ENCODE results near the gene MYO3A.

The MYO3A gene

DNA sequence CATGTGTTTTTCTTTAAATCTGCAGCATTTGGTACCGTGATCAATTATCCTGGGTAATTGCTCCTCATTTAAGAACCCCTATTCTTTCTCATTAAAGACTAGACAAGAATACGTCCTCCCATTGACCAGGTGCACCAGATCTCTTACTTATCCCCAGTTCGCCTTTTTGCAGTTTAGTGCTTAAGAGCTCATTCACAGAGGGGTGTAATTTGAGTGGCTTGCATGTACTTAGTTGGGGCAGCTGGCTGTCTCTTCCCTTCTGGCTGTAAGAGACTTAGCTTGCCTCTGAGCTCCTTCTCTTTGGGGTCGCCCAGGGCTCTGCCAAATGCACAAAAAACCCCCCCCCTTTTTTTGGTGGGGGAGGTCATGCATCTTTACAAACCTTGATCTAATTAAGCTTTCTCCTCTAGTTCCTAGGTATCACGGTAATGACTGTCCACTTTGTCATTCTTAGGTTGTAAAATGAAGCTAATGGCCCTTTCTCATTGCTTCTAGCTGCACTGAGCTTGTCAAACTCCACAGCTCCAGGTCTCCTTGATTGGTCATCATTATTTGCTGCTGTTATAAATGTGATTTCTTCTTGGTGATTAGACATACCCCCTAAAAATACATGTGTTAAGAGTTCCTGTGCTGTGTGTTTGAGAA is 308.8 kb downstream of the MYO3A start:
- no peaks in the 10 kb centered on the region for H3F3A ChIP-seq (ENCODE audit: insufficient read depth, low read length)
- no peaks in the 10 kb centered on the region for H4K20me1 ChIP-seq (ENCODE audit: insufficient read depth, low read length)
- no peak overlapping the region for H3K27ac ChIP-seq (ENCODE audit: low read length)
- H3K4me3 ChIP-seq (ENCODE audit: low read length), result no peak overlapping the region
- H3K27me3 ChIP-seq (replicated peaks; ENCODE audit: insufficient read depth, low read length), result no peaks in the 10 kb centered on the region
- H3K4me2 ChIP-seq (ENCODE audit: low read depth, low read length), result no peak overlapping the region
- H3K9me2 ChIP-seq (replicated peaks; ENCODE audit: insufficient read depth, low read length), result no peaks in the 10 kb centered on the region
- no peak for TF ChIP-seq EZH2phosphoT487 (IDR thresholded peaks at IDR 0.05; ENCODE audit: low read length)
- TF ChIP-seq CTCF (IDR thresholded peaks at IDR 0.05; ENCODE audit: low read length), result no peak
- TF ChIP-seq EZH2 (optimal IDR thresholded peaks at IDR 0.05; ENCODE audit: low read depth, low read length), result no peak
- no peak overlapping the region for H2AFZ ChIP-seq (ENCODE audit: low read length)
- H3K79me2 ChIP-seq (ENCODE audit: low read length), result no peaks in the 10 kb centered on the region
- no peaks in the 10 kb centered on the region for H3K4me1 ChIP-seq (ENCODE audit: low read length)
- H3K9me3 ChIP-seq (replicated peaks; ENCODE audit: insufficient read depth, low read length), result no peaks in the 10 kb centered on the region
- DNase-seq, result no peak
- no peak overlapping the region for H3K9ac ChIP-seq (ENCODE audit: low read length)
- H3K36me3 ChIP-seq (replicated peaks; ENCODE audit: insufficient read depth, low read length), result no peaks in the 10 kb centered on the region

DNA sequence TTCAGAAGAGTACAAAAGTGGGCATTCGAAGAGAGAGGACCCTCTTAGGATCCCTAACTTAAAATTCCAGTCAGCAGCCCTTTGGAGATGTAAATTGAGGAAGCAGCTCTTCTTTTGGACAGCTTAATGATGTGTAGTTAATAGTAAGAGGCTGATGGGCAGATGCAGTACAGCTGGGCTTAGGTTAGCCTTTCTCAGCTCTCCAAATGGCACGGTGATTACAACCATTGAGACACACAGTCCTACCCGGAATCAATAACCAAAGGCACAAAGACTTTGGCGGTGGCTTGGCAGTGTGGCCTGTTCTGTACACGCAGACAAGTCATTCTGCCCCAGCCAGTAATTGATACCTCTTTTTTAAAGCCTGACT is 309.3 kb downstream of the MYO3A start:
- TF ChIP-seq CTCF (IDR thresholded peaks at IDR 0.05; ENCODE audit: low read length) (no peak), EZH2 (optimal IDR thresholded peaks at IDR 0.05; ENCODE audit: low read depth, low read length) (no peak), EZH2phosphoT487 (IDR thresholded peaks at IDR 0.05; ENCODE audit: low read length) (no peak)
- no peaks in the 10 kb centered on the region for H3K79me2 ChIP-seq (ENCODE audit: low read length)
- no peak overlapping the region for H3K9ac ChIP-seq (ENCODE audit: low read length)
- no peaks in the 10 kb centered on the region for H3K9me3 ChIP-seq (replicated peaks; ENCODE audit: insufficient read depth, low read length)
- H3K4me2 ChIP-seq (ENCODE audit: low read depth, low read length), result no peak overlapping the region
- H3K9me2 ChIP-seq (replicated peaks; ENCODE audit: insufficient read depth, low read length), result no peaks in the 10 kb centered on the region
- H3K27ac ChIP-seq (ENCODE audit: low read length), result no peak overlapping the region
- DNase-seq, result no peak
- no peak overlapping the region for H2AFZ ChIP-seq (ENCODE audit: low read length)
- no peaks in the 10 kb centered on the region for H3K4me1 ChIP-seq (ENCODE audit: low read length)
- H3K36me3 ChIP-seq (replicated peaks; ENCODE audit: insufficient read depth, low read length), result no peaks in the 10 kb centered on the region
- no peaks in the 10 kb centered on the region for H4K20me1 ChIP-seq (ENCODE audit: insufficient read depth, low read length)
- H3K27me3 ChIP-seq (replicated peaks; ENCODE audit: insufficient read depth, low read length), result no peaks in the 10 kb centered on the region
- no peaks in the 10 kb centered on the region for H3F3A ChIP-seq (ENCODE audit: insufficient read depth, low read length)
- no peak overlapping the region for H3K4me3 ChIP-seq (ENCODE audit: low read length)

GRCh38 chr10:26249681-26250080 is 315.7 kb downstream of the MYO3A start:
- Histone ChIP-seq H3K4me1 (ENCODE audit: low read length) (no peaks in the 10 kb centered on the region), H3K4me2 (ENCODE audit: low read depth, low read length) (no peak overlapping the region), H3K4me3 (ENCODE audit: low read length) (no peak overlapping the region), H3K9me2 (replicated peaks; ENCODE audit: insufficient read depth, low read length) (no peaks in the 10 kb centered on the region), H3F3A (ENCODE audit: insufficient read depth, low read length) (no peaks in the 10 kb centered on the region), H3K9me3 (replicated peaks; ENCODE audit: insufficient read depth, low read length) (no peaks in the 10 kb centered on the region), H3K9ac (ENCODE audit: low read length) (no peak overlapping the region), H2AFZ (ENCODE audit: low read length) (no peak overlapping the region), H3K36me3 (replicated peaks; ENCODE audit: insufficient read depth, low read length) (no peaks in the 10 kb centered on the region), H4K20me1 (ENCODE audit: insufficient read depth, low read length) (no peaks in the 10 kb centered on the region), H3K79me2 (ENCODE audit: low read length) (no peaks in the 10 kb centered on the region), H3K27me3 (replicated peaks; ENCODE audit: insufficient read depth, low read length) (no peaks in the 10 kb centered on the region), H3K27ac (ENCODE audit: low read length) (no peak overlapping the region)
- TF ChIP-seq CTCF (IDR thresholded peaks at IDR 0.05; ENCODE audit: low read length) (no peak), EZH2phosphoT487 (IDR thresholded peaks at IDR 0.05; ENCODE audit: low read length) (no peak), EZH2 (optimal IDR thresholded peaks at IDR 0.05; ENCODE audit: low read depth, low read length) (no peak)
- DNase-seq, result no peak

Measured in MM.1S (cell line).